Measurements from ENCODE around the gene MPV17L2. TPM values are rescaled to one million over a fixed set of nuclear protein-coding genes. Genes with fewer than 3 reads are reported as not detected.

MPV17L2 gene
- total and polyA plus RNA-seq, 8 donors = 4.9 to 14.8 (median 7.3) TPM

GRCh38 chr19:18152817-18153555, 40.0 kb upstream of the MPV17L2 start, which contains the start of gene PIK3R2:
TSS of gene PIK3R2 (plus strand) at chr19:18153163. CDS start at chr19:18155880, 2,717 bp downstream.
- Histone ChIP-seq H3K9me3 (no peaks in the 10 kb centered on the region), H3K4me1 (peaks cover 26 to 53% of the 10 kb centered on the region in 2 donors), H3K4me3 (peak within 1 kb of the TSS; percentile 76 to 88), H3K27me3 (no peaks in the 10 kb centered on the region), H3K36me3 (peaks cover 0 to 38% of the 10 kb centered on the region in 2 donors), H3K27ac (peak within 1 kb of the TSS; percentile 95 to 99)
- TF ChIP-seq CTCF (IDR thresholded peaks at IDR 0.05) = peak in 1 of 2 donors; percentile 27
- ATAC-seq (peak; percentile 88), DNase-seq (peak; percentile 98 to 100 (median 100))
- intact Hi-C loops (cut with DNase I) = no loop called here

- intact Hi-C loops (cut with DNase I) = no loop called here
- TF ChIP-seq CTCF (IDR thresholded peaks at IDR 0.05) = no peak
Measured at GRCh38 chr19:18153556-18154134, 39.4 kb upstream of the MPV17L2 start.

GRCh38 chr19:18155095-18156087, 37.6 kb upstream of the MPV17L2 start:
- intact Hi-C loops (cut with DNase I) = no loop called here
- Histone ChIP-seq H3K4me1 (peaks cover 26 to 54% of the 10 kb centered on the region in 2 donors), H3K4me3 (no peak overlapping the region), H3K27me3 (no peaks in the 10 kb centered on the region), H3K27ac (peak overlapping the region in 1 of 2 donors; percentile 50), H3K36me3 (peaks cover 0 to 16% of the 10 kb centered on the region in 2 donors), H3K9me3 (no peaks in the 10 kb centered on the region)
- no peak for TF ChIP-seq CTCF (IDR thresholded peaks at IDR 0.05)
- DNase-seq (no peak), ATAC-seq (no peak)

More at GRCh38 chr19:18153556-18154134, 39.4 kb upstream of the MPV17L2 start:
- no peak for ATAC-seq
- Histone ChIP-seq H3K9me3 (no peaks in the 10 kb centered on the region), H3K4me1 (peaks cover 26 to 53% of the 10 kb centered on the region in 2 donors), H3K36me3 (peaks cover 0 to 31% of the 10 kb centered on the region in 2 donors), H3K4me3 (peak overlapping the region; percentile 76 to 88), H3K27me3 (no peaks in the 10 kb centered on the region), H3K27ac (peak overlapping the region; percentile 95 to 99)
- DNase-seq = peak in 2 of 4 donors; percentile 57 to 86

GRCh38 chr19:18156268-18156667, 36.8 kb upstream of the MPV17L2 start:
- ATAC-seq (no peak), DNase-seq (no peak)
- intact Hi-C loops (cut with DNase I) = no loop called here
- no peaks in the 10 kb centered on the region for H3K27me3 ChIP-seq
- H3K27ac ChIP-seq = peak overlapping the region; percentile 50 to 56
- TF ChIP-seq CTCF (IDR thresholded peaks at IDR 0.05) = no peak
- no peaks in the 10 kb centered on the region for H3K9me3 ChIP-seq
- peaks cover 0 to 10% of the 10 kb centered on the region in 2 donors for H3K36me3 ChIP-seq
- H3K4me1 ChIP-seq = peaks cover 32 to 59% of the 10 kb centered on the region in 2 donors
- H3K4me3 ChIP-seq = no peak overlapping the region

Data from left lung (tissue), 10 donors.